DOHH2 (cell line): ENCODE results near the gene SLC22A4.

ENCODE experiments used
- H3F3A ChIP-seq: fragments of 200-600 bp; sonication (generic), shearing (Covaris generic); 2 replicates; pipeline ENCODE4 v1.6.0; 2016; ENCODE audit warnings: antibody characterized with exemption, mild to moderate bottlenecking; ENCODE audit not compliant: control insufficient read depth, insufficient read depth
- H3K27ac ChIP-seq: fragments of 200-600 bp; sonication (generic); 2 replicates; pipeline ENCODE4 v1.5.1; 2014; ENCODE audit warnings: low read depth, mild to moderate bottlenecking, low read length, moderate library complexity
- H3K27me3 ChIP-seq: fragments of 200-600 bp; sonication (generic); 2 replicates; pipeline ENCODE4 v1.6.1; 2014; ENCODE audit warnings: mild to moderate bottlenecking, low read length, mixed read lengths; ENCODE audit not compliant: control insufficient read depth
- H3K36me3 ChIP-seq: fragments of 200-600 bp; sonication (generic); 2 replicates; pipeline ENCODE4 v1.6.1; 2014; ENCODE audit warnings: mild to moderate bottlenecking, low read length, moderate library complexity, mixed read lengths; ENCODE audit not compliant: control insufficient read depth
- H3K4me1 ChIP-seq: fragments of 200-600 bp; sonication (generic); 2 replicates; pipeline ENCODE4 v1.6.1; 2014; ENCODE audit warnings: mild to moderate bottlenecking, low read length, mixed read lengths; ENCODE audit not compliant: control insufficient read depth
- H3K4me2 ChIP-seq: fragments of 200-600 bp; sonication (generic); 2 replicates; pipeline ENCODE4 v1.6.0; 2014; ENCODE audit warnings: mild to moderate bottlenecking, low read length, moderate library complexity
- H3K4me3 ChIP-seq: fragments of 200-600 bp; sonication (generic); 2 replicates; pipeline ENCODE4 v1.5.1; 2014; ENCODE audit warnings: mild to moderate bottlenecking, low read length, mixed read lengths
- H3K79me2 ChIP-seq: fragments of 200-600 bp; sonication (generic); 2 replicates; pipeline ENCODE4 v1.6.1; 2014; ENCODE audit warnings: mild to moderate bottlenecking, low read length, mixed read lengths; ENCODE audit not compliant: control insufficient read depth
- H3K9me2 ChIP-seq: fragments of 200-600 bp; sonication (generic); replicated peaks from 2 replicates; pipeline ENCODE4 v1.6.1; 2014; ENCODE audit warnings: mild to moderate bottlenecking, low read length, mixed read lengths; ENCODE audit not compliant: control insufficient read depth
- H3K9me3 ChIP-seq: fragments of 200-600 bp; sonication (generic); 2 replicates; pipeline ENCODE4 v1.6.1; 2014; ENCODE audit warnings: antibody characterized with exemption, low read length, mixed read lengths; ENCODE audit not compliant: control insufficient read depth, insufficient read depth
- H4K20me1 ChIP-seq: fragments of 200-600 bp; sonication (generic); 2 replicates; pipeline ENCODE4 v1.6.0; 2014; ENCODE audit warnings: low read depth, mild to moderate bottlenecking, antibody characterized with exemption, low read length, moderate library complexity; ENCODE audit not compliant: control insufficient read depth, insufficient read depth
- CTCF ChIP-seq: fragments of 200-600 bp; sonication (generic); IDR thresholded peaks from one replicate; pipeline ENCODE4 v1.5.1; 2014; ENCODE audit warnings: antibody characterized with exemption, mild to moderate bottlenecking, low read depth, low read length; ENCODE audit not compliant: poor library complexity, severe bottlenecking
- EZH2phosphoT487 ChIP-seq: fragments of 200-600 bp; sonication (generic); IDR thresholded peaks from 2 replicates; pipeline ENCODE4 v1.6.1; 2017; ENCODE audit warnings: borderline replicate concordance, mild to moderate bottlenecking, antibody characterized with exemption, low read length, moderate library complexity, mixed read lengths

The SLC22A4 gene

GRCh38 chr5:132365213-132365612 lies 71.0 kb downstream of the SLC22A4 start:
- Histone ChIP-seq H3K36me3 (no peaks in the 10 kb centered on the region), H3K27me3 (peaks cover 2% of the 10 kb centered on the region; the same call in 1 of the 2 replicates), H3K4me1 (peaks cover 5% of the 10 kb centered on the region), H3K79me2 (no peaks in the 10 kb centered on the region), H3K9me3 (no peaks in the 10 kb centered on the region), H3K4me2 (no peak overlapping the region), H4K20me1 (no peaks in the 10 kb centered on the region), H3K4me3 (no peak overlapping the region), H3K27ac (no peak overlapping the region), H3K9me2 (no peaks in the 10 kb centered on the region), H3F3A (no peaks in the 10 kb centered on the region)
- TF ChIP-seq CTCF, result no peak
- no peak for TF ChIP-seq EZH2phosphoT487

- H3K79me2 ChIP-seq, result no peaks in the 10 kb centered on the region
- no peaks in the 10 kb centered on the region for H3K9me2 ChIP-seq
- H3K4me3 ChIP-seq, result no peak overlapping the region
- no peak overlapping the region for H3K4me2 ChIP-seq
- peaks cover 2% of the 10 kb centered on the region; the same call in 1 of the 2 replicates for H3F3A ChIP-seq
- no peaks in the 10 kb centered on the region for H3K36me3 ChIP-seq
- no peak for TF ChIP-seq CTCF
- no peak for TF ChIP-seq EZH2phosphoT487
- no peaks in the 10 kb centered on the region for H3K9me3 ChIP-seq
- peaks cover 4% of the 10 kb centered on the region; the same call in 1 of the 2 replicates for H3K27me3 ChIP-seq
- H3K27ac ChIP-seq, result no peak overlapping the region
- no peaks in the 10 kb centered on the region for H4K20me1 ChIP-seq
- H3K4me1 ChIP-seq, result peaks cover 10% of the 10 kb centered on the region
These were observed 74.0 kb downstream of the SLC22A4 start for GRCh38 chr5:132368186-132368585.

GRCh38 chr5:132369007-132369473 lies 74.8 kb downstream of the SLC22A4 start:
- Histone ChIP-seq H3K36me3 (no peaks in the 10 kb centered on the region), H4K20me1 (no peaks in the 10 kb centered on the region), H3K27ac (0 out of 2 replicates have a peak overlapping the region, but pooled peaks have one; percentile 2), H3F3A (peaks cover 2% of the 10 kb centered on the region; the same call in 1 of the 2 replicates), H3K9me2 (no peaks in the 10 kb centered on the region), H3K4me1 (peaks cover 10% of the 10 kb centered on the region), H3K4me2 (peak overlapping the region; percentile 78), H3K9me3 (no peaks in the 10 kb centered on the region), H3K27me3 (peaks cover 4% of the 10 kb centered on the region; the same call in 1 of the 2 replicates), H3K79me2 (no peaks in the 10 kb centered on the region), H3K4me3 (peak overlapping the region; percentile 78)
- TF ChIP-seq EZH2phosphoT487 (no peak; the same call in 1 of the 2 replicates), CTCF (no peak)
